Calu3 (cell line): ENCODE results near the gene S100A12. TPM values are rescaled to one million over a fixed set of nuclear protein-coding genes. Genes with fewer than 3 reads are reported as not detected.

Experiments used
- BruUV-seq: library from RNA; stranded (reverse); fragments of 400-500 nt; replicated peaks from 2 replicates; lab custom pipeline; 2021; lab: Mats Ljungman, UMichigan
- CTCF ChIA-PET: fragments of 300-600 bp; sonication (Branson Sonifier 250); formaldehyde crosslinking; loops from one replicate; lab custom pipeline; 2022; ENCODE audit warnings: antibody characterized with exemption; lab: Charles Lee
- DNase-seq: peaks from one replicate; pipeline ENCODE4 v3.0.0; 2022
- H3K27ac Mint-ChIP-seq: one replicate; pipeline ENCODE4 v1.8.0; 2022; ENCODE audit warnings: mixed read lengths; ENCODE audit not compliant: unreplicated experiment
- H3K27me3 Mint-ChIP-seq: one replicate; pipeline ENCODE4 v1.8.0; 2022; ENCODE audit warnings: mixed read lengths; ENCODE audit not compliant: unreplicated experiment
- H3K36me3 Mint-ChIP-seq: one replicate; pipeline ENCODE4 v1.8.0; 2022; ENCODE audit warnings: mild to moderate bottlenecking, moderate library complexity, mixed read lengths; ENCODE audit not compliant: insufficient read depth, unreplicated experiment
- H3K4me1 Mint-ChIP-seq: one replicate; pipeline ENCODE4 v1.8.0; 2022; ENCODE audit warnings: mild to moderate bottlenecking, low read depth, mixed read lengths; ENCODE audit not compliant: unreplicated experiment
- H3K4me3 Mint-ChIP-seq: one replicate; pipeline ENCODE4 v1.8.0; 2022; ENCODE audit warnings: mild to moderate bottlenecking, low read depth, moderate library complexity, mixed read lengths; ENCODE audit not compliant: unreplicated experiment
- H3K9me3 Mint-ChIP-seq: one replicate; pipeline ENCODE4 v1.8.0; 2022; ENCODE audit warnings: low read depth, mixed read lengths; ENCODE audit not compliant: unreplicated experiment
- intact Hi-C: fragments of 100-400 bp; cut with micrococcal nuclease; formaldehyde crosslinking; loops from one replicate; pipeline ENCODE4 v1.10.0; 2022; ENCODE audit not compliant: unreplicated experiment
- total RNA-seq: library from RNA; stranded (reverse); gene quantifications from 2 replicates; pipeline ENCODE4 v1.2.3, GENCODE V29; 2022
- TF ChIP-seq, protein P1 (sequence below): fragments of 200-600 bp; IDR thresholded peaks from one replicate; pipeline ENCODE4 v1.8.0; 2022; ENCODE audit warnings: antibody characterized with exemption; ENCODE audit not compliant: unreplicated experiment

Gene S100A12
- total RNA-seq, 1 experiment from 2014 or later: not detected

- TF ChIP-seq, protein P1, sequence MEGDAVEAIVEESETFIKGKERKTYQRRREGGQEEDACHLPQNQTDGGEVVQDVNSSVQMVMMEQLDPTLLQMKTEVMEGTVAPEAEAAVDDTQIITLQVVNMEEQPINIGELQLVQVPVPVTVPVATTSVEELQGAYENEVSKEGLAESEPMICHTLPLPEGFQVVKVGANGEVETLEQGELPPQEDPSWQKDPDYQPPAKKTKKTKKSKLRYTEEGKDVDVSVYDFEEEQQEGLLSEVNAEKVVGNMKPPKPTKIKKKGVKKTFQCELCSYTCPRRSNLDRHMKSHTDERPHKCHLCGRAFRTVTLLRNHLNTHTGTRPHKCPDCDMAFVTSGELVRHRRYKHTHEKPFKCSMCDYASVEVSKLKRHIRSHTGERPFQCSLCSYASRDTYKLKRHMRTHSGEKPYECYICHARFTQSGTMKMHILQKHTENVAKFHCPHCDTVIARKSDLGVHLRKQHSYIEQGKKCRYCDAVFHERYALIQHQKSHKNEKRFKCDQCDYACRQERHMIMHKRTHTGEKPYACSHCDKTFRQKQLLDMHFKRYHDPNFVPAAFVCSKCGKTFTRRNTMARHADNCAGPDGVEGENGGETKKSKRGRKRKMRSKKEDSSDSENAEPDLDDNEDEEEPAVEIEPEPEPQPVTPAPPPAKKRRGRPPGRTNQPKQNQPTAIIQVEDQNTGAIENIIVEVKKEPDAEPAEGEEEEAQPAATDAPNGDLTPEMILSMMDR: no peak
- intact Hi-C loops: no loop called here
- peaks cover 76% of the 10 kb centered on the region for H3K27me3 Mint-ChIP-seq
- no peak overlapping the region for H3K27ac Mint-ChIP-seq
- H3K9me3 Mint-ChIP-seq: no peaks in the 10 kb centered on the region
- CTCF ChIA-PET: no interaction called here
- no peaks in the 10 kb centered on the region for H3K36me3 Mint-ChIP-seq
- H3K4me1 Mint-ChIP-seq: peaks cover 4% of the 10 kb centered on the region
- no TSS peak for BruUV-seq
- H3K4me3 Mint-ChIP-seq: no peak overlapping the region
- no peak for DNase-seq
These were observed 5.3 kb downstream of the S100A12 start for GRCh38 chr1:153370146-153370545.

GRCh38 chr1:153368495-153368894 is 6.9 kb downstream of the S100A12 start:
- Mint-ChIP-seq H3K27ac (no peak overlapping the region), H3K4me1 (peaks cover 13% of the 10 kb centered on the region), H3K27me3 (peaks cover 91% of the 10 kb centered on the region), H3K4me3 (no peak overlapping the region), H3K9me3 (no peaks in the 10 kb centered on the region), H3K36me3 (no peaks in the 10 kb centered on the region)
- no TSS peak for BruUV-seq
- DNase-seq: no peak
- TF ChIP-seq, protein P1: no peak
- CTCF ChIA-PET: no interaction called here
- intact Hi-C loops: no loop called here

DNA sequence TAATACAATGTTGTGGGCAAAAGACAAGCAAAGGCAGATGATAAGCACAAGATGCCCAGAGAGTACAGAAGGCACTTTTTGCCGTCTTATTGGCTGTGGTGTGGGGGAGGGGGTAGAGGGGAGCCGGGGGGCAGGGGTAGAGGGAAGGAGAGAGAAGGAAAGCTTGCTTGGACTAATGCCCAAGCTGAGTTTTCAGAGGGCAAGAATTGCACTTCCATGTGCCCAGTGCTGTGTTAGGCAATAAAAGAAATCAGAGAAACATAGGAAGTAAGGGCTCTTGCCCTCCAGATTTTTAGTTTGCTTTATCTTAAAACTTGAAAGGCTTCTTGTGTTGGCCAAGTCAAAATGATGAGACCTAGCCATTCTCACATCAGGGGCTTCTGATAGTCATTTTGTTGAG is 8.3 kb downstream of the S100A12 start:
- intact Hi-C loops: no loop called here
- H3K4me1 Mint-ChIP-seq: peaks cover 13% of the 10 kb centered on the region
- no peak overlapping the region for H3K27ac Mint-ChIP-seq
- no peak overlapping the region for H3K4me3 Mint-ChIP-seq
- no TSS peak for BruUV-seq
- TF ChIP-seq, protein P1: no peak
- peaks cover 90% of the 10 kb centered on the region for H3K27me3 Mint-ChIP-seq
- no peaks in the 10 kb centered on the region for H3K9me3 Mint-ChIP-seq
- CTCF ChIA-PET: no interaction called here
- no peaks in the 10 kb centered on the region for H3K36me3 Mint-ChIP-seq
- no peak for DNase-seq

DNA sequence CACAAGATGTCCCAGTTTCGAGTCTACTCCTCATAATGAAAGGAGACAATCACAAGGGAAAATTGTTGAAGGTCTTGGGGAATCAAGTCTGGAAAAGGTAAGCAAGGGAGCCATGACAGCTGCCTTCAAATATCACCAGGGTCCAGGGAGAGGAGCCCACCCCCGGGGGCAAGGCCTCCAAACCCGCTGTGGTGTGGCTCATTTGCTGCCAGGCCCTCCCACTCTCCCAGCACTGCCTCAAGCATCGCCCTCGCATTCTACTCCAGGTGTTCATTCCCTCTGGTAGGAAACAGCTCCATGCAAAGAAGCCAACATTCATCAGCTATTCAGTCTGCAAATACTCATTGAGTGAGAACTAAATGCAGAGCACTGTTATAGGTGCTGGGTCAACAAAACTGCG is 9.2 kb downstream of the S100A12 start:
- intact Hi-C loops: no loop called here
- peaks cover 89% of the 10 kb centered on the region for H3K27me3 Mint-ChIP-seq
- DNase-seq: no peak
- TF ChIP-seq, protein P1: no peak
- no peaks in the 10 kb centered on the region for H3K9me3 Mint-ChIP-seq
- H3K4me1 Mint-ChIP-seq: peaks cover 13% of the 10 kb centered on the region
- CTCF ChIA-PET: no interaction called here
- BruUV-seq: no TSS peak
- H3K4me3 Mint-ChIP-seq: no peak overlapping the region
- no peaks in the 10 kb centered on the region for H3K36me3 Mint-ChIP-seq
- H3K27ac Mint-ChIP-seq: no peak overlapping the region
